Measurements from ENCODE around the gene ADPRS.

The ADPRS gene

DNA sequence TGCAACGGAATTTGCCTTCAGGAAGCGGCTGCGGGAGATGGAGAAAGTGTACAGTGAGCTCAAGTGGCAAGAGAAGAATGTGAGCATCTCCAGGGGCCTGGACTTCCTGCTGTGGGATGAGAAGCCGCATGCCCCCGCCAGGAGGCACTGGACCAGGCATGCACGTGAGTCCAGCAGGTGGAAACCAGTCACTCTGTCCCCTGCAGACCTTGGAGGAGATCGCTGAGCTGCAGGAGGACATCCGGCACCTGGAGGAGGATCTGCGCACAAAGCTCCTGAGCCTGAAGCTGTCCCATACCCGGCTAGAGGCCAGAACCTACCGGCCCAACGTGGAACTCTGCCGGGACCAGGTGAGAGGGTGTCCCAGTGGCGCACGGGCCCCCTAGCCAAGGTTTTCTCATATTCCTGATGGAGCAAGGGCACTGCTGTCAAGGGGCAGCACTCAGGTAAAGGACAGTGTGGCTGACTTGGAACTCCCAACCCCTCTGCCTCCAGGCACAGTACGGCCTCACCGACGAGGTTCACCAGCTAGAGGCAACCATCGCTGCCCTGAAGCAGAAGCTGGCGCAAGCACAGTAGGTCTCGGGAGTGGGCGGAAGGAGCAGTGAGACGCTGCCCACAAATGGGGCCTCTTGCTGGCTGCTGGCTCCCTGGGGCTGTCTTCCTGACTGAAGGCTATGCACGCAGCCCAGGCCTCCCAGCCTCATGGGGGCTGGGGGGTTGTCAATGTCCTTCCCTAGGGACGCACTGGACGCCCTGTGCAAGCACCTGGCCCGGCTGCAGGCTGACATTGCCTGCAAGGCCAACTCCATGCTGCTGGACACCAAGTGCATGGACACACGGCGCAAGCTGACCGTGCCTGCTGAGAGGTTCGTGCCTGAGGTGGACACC lies 1.2 kb upstream of the ADPRS start:
- no peak for DNase-seq (ENCODE audit: low spot score)

GRCh38 chr1:36088265-36088576 lies 471 bp upstream of the ADPRS start:
- DNase-seq (ENCODE audit: low spot score): no peak

DNA sequence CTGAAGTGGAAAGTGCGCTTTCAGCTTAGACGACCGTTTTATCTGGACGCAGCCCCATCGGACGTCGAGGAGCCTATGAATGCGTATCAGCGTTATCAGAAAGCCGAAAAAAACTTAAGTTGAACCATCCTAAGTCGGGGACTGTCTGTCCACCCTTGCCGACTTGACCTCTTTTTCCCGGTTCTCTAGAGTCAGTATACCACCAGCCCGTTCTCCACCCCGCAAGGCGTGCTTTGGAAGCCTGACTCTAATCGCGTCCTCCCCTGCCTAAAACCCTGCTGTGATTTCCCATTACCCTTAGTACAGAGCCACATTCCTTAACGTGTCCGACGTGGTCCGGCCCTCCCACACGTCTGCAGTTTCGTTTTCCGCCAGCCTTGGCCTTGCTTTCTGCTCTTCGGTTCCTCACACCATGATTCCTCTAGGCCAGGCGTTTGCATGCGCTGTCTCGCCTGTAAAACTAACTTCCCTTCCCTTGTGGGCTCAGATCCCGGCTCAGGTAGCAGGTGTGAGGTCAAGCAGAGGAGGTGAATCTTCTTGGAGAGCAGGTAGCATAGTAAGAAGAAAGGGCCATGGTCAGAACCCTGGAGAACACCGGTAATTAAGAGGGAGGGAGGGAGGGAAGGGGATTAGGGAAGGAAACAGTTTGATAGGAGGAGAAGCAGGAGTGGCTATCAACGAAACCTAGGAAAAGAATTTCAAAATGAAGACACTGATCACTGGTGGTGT lies 865 bp downstream of the ADPRS start:
- peak; percentile 3 for DNase-seq (ENCODE audit: low spot score)

GRCh38 chr1:36091141-36091540 lies 2.4 kb downstream of the ADPRS start:
- no peak for DNase-seq (ENCODE audit: low spot score)

DNA sequence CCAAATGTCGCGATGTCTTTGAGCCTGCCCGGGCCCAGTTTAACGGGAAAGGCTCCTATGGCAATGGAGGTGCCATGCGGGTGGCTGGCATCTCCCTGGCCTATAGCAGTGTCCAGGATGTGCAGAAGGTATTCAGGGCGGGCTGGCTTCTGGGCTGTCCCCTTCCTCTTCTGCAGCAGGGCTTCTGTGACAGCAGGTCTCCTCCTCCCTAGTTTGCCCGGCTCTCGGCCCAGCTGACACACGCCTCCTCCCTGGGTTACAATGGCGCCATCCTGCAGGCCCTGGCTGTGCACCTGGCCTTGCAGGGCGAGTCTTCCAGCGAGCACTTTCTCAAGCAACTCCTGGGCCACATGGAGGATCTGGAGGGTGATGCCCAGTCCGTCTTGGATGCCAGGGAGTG lies 3.0 kb downstream of the ADPRS start:
- DNase-seq (ENCODE audit: low spot score): no peak

DNA sequence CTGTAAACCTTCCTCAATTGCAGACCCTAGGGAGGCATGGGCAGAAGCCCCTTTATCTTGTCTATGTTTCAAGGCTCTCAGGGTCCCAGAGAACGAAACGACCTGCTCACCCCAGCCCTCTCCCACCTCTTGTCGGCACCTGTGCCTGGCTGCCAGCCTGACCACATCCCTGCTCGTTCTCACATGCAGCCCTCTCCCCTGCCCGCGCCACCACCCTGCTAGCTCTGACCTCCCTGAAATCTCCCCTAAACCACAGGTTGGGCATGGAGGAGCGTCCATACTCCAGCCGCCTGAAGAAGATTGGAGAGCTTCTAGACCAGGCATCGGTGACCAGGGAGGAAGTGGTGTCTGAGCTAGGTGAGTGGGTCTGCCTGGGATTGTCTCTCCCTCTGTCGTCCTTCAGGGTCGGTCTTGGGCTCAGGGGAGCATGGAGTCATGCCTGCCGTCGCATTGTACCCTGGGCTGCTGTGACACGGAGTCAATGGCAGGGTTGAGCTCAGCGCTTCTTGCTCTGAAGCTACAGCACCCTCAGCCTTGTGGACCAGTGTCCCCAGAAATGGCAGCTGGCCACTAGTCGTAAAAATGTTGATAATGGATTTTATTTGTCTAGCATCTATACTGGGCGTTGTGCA lies 3.6 kb downstream of the ADPRS start:
- no peak for DNase-seq (ENCODE audit: low spot score)

- no peak for DNase-seq (ENCODE audit: low spot score)
Measured at GRCh38 chr1:36092798-36093185, 4.1 kb downstream of the ADPRS start.

DNA sequence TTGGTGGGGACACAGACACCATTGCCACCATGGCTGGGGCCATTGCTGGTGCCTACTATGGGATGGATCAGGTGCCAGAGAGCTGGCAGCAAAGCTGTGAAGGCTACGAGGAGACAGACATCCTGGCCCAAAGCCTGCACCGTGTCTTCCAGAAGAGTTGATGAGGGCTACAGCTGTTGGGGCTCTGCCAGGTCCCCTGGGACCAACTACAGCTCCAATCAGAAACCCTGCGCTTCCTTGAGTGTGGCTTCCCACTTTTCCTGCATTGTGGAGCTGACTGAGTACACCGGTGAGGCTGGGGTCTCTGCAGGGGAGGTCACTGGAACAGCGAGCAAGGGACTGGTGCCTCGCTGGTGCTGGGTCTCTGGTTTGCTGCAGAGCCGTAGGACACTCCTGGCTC lies 4.5 kb downstream of the ADPRS start:
- DNase-seq (ENCODE audit: low spot score): no peak

DNA sequence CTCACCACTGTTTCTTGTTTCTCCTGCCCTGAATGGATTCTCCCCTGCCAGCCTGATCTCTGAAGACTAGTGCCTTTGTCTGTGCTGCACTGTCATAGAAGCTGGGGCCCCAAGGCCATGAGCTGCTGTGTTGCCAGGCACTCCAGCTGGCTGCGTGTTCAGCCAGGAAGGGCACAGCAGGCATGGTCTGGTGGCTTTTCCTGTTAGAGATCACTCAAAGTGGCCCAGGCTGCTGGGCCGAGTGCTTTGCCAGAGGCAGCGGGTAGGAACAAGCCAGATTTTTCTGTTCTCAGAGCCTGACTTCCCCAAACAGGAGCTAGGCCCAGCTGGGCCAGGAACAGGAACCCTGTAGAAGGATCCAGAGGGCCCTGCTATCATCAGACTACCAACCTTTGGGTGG lies 5.2 kb downstream of the ADPRS start:
- no peak for DNase-seq (ENCODE audit: low spot score)

DNA sequence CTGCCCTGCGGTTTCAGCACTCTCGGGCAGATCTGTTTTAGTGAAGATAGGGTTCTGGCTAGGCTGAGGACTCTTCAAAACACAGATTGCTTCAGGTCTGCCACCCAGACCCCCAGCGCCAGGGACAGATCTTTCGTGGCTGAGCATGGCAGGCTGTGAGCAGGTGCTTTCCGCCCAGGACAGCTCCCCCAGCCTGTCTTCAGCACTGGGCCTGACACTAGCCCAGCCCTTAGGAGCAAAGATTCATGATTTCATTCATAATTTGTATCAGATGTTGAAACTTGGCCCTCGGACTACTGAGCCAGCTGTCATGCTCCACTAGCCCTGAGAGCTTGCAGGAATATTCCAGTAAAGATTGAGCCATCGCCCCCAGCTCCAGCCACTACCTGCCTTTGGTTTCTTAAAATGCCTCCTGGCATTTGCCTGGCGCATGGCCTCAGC lies 5.9 kb downstream of the ADPRS start:
- DNase-seq (ENCODE audit: low spot score): no peak

DNA sequence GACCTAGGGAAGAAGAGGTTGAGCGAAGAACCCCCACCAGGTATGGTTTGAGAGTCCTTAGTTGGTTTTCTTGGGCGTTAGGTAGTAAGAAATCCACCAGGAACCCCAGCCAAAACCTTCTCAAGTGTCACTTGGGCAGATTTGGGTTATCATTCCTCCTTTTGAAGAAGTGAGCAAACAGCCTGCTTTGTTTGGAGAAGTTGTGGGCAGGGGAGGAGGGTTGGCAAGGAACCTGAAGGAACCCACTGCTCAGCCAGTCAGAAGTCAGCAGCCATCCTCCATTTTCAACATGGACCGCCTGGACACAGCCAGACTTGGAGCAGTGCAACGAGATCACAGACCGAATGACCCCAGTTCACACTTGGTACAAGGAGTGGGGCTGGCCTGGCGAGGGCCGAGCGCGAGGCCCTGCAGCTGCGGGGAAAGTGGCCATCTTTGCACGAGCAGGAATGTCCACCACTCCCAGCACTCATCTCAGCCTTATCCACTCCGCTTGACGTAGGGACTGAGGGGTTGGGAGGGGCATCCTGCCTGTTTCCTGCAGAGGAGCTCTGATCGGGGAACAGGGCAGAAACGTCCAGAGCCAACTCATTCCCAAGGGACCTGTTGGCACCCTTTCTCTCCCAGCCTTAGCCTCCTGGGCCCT lies 7.2 kb downstream of the ADPRS start:
- DNase-seq (ENCODE audit: low spot score): no peak

- DNase-seq (ENCODE audit: low spot score): no peak
Measured at GRCh38 chr1:36096500-36097432, 8.1 kb downstream of the ADPRS start.

- DNase-seq (ENCODE audit: low spot score): no peak
Measured at GRCh38 chr1:36097693-36098585, 9.2 kb downstream of the ADPRS start.

DNA sequence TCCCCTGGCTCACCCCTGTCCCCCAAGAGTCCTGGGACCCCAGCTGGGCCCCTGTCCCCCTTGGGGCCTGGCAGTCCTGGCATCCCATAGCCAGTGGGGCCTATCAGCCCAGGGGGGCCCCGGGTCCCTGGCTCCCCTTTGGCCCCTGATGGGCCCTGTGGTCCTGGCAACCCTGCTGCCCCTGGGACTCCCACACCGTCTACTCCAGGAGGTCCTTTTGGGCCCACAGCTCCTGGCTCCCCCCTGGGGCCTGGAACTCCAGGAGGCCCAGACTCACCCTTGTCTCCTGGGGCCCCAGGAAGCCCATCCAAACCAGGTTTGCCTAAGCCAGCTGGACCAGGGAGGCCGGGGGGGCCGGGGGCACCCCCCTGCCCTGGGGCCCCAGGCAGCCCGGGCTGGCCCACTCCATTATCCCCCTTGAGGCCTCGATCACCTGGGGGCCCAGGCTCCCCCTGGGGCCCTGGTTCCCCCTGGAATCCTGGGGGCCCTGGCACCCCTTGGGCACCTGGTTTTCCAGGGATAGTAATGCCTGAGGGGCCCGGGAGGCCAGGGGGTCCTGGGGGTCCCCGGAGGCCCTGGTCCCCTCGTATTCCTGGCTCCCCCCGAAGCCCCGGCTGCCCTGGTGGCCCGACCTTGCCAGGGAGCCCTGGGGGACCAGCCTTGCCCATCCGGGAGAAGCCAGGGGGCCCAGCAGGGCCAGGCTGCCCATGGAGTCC lies 10.1 kb downstream of the ADPRS start:
- DNase-seq (ENCODE audit: low spot score): no peak

GRCh38 chr1:36099681-36100341 lies 11.1 kb downstream of the ADPRS start:
- DNase-seq (ENCODE audit: low spot score): peak; percentile 76

DNA sequence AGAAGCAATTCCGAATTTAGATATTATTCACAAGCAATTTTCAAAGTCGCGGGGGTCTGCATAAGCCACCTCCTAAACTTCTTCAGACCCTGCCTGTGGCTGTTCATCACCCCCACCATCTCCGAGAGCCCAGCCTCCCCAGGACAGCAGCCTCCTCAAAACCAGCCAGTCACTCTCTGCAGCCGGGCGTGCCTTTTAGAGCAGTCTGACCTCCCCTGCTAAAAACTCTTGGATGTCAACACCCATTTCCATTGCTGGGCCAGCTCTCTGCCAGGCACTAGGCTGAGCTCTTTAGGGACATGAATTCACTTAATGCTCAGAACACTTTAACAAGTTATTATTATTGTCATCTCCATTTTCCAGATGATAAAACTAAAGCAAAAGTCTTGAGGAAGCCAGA lies 11.7 kb downstream of the ADPRS start:
- DNase-seq (ENCODE audit: low spot score): no peak

DNA sequence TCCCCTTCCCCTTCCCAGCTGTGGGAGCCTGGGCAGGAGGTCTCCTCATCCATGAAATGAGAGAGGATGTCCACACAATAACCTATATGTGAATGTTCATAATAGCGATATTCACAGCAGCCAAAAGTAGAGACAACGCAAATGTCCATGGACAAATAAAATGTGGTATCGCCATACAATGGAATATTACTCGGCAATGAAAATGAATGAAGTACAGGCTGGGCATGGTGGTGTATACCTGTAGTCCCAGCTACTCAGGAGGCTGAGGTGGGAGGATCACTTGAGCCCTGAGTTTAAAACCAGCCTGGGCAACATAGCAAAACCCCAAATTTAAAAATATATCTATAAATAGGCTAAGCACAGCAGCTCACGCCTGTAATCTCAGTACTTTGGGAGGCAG lies 12.9 kb downstream of the ADPRS start:
- no peak for DNase-seq (ENCODE audit: low spot score)

DNA sequence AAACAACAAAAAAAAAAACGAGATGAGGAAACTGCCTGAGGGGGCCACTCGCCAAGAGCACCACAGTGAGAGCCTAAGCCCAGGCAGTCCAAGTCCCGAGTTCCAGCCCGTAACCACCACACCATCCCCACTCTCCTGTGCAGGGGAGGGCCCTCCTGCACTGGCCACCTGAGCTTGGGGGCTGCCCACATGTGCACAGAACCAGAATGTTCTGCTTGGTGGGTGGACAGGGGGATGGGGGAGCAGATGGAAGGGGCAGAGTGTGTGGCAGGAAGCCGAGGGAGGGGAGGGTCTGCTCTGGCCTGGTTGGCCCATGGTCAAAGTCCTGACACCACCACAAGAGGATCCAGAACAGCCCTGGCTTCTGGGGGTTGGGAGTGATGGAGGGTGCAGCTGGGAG lies 17.6 kb downstream of the ADPRS start:
- no peak for DNase-seq (ENCODE audit: low spot score)

DNA sequence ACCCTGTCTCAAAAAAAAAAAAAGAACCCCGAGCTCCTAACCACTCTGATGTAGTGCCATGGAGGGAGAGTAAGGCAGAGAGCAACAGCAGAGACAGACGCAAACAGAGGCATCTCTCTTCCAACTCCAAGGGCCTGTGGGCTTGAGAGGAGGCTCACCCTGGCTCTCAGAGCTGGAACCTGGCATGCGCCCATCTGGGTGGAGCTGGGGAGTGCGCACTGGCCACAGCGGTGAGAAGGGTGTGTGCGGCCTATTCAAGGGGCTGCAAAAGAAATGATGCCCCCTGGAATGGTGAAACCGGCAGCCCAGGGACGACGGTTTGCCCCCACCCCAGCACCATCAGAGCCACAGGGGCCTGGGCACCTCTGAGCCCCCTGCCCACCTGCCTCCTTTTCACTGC lies 18.7 kb downstream of the ADPRS start:
- DNase-seq (ENCODE audit: low spot score): no peak
